Endothelial cell of hepatic sinusoid (primary cell): ENCODE measurements around the gene CCDC116.

Source experiments
- in situ Hi-C: cut with HindIII; loops from 2 replicates; pipeline ENCODE4 v1.10.0; 2017; ENCODE audit warnings: low sequenced_read_pairs

The CCDC116 gene

GRCh38 chr22:21680830-21681565 is 48.4 kb downstream of the CCDC116 start:
- in situ Hi-C loops: no loop called here

GRCh38 chr22:21681566-21682370 is 49.2 kb downstream of the CCDC116 start:
- in situ Hi-C loops: no loop called here

GRCh38 chr22:21682385-21683175 is 50.0 kb downstream of the CCDC116 start:
- in situ Hi-C loops: no loop called here

GRCh38 chr22:21683401-21683811 is 50.8 kb downstream of the CCDC116 start:
- in situ Hi-C loops: no loop called here

DNA sequence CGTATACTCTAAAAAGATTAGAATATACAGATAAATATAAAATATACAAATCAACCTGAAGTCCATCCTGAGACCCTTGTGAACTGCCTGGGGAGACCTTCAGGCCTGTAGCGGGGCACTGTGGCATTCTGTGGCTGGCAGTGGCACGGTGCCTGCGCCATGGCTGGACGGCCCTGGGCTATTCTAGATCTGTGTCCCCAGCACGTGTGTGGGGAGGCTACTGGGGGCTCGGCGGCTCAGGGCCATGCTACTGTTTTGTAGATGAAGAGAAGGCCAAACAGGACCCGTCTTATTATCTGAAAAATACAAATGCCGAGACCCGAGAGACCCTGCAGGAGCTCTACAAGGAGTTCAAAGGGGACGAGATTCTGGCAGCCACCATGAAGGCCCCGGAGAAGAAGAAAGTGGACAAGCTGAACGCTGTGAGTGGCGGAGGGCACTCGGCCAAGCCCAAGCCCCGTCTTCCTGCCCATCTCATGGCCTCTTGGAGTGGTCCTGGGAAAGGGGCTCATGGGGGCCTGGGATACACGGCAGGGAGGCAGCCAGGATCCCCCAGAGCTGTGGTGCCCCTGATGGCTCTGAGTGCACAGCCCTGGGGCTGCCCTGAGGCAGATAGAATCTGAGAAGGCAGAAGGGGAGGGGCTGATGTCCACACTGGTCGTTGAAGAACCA is 52.1 kb downstream of the CCDC116 start:
- in situ Hi-C loops: no loop called here

DNA sequence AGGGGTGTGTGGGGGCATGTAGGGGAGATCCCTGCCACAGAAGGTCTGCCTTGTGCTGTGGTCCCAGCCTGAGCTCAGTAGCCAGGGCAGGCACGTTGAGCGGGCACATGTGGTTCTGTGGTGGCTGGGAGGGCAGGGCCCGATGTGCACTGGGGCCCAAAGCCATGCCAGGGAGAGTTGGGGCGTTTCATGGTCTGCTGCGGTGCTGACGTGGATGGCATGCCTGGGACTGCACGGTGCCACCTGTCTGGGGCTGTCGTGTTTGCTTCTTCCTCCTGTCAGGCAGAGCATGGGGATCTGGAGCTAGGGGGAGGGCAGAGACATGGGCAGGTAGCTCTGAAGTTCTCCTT is 52.6 kb downstream of the CCDC116 start:
- in situ Hi-C loops: no loop called here

GRCh38 chr22:21686193-21686608 is 53.6 kb downstream of the CCDC116 start:
- in situ Hi-C loops: no loop called here
